SK-N-DZ (cell line): Measurements from ENCODE around the gene ZNF783.
"Not testable (repeated sequence)": the region's sequence is repeated elsewhere in the genome, so short reads cannot be mapped to it uniquely, and the experiment has no call there.

Experiments
- DNase-seq: peaks from one replicate; pipeline ENCODE4 v3.0.0-alpha.2; 2015; ENCODE audit warnings: low spot score
- small RNA-seq, 2 experiments: library from RNA; depleted of rRNA; stranded (forward); fragments of <200 nt; gene quantifications; one replicate each; pipeline ENCODE3, GENCODE V24; 2014

ZNF783 gene

GRCh38 chr7:149329265-149329664 lies 67.3 kb downstream of the ZNF783 start:
- DNase-seq, result no peak

- DNase-seq, result no peak
Measured at GRCh38 chr7:149329766-149330334, 67.9 kb downstream of the ZNF783 start.

DNA sequence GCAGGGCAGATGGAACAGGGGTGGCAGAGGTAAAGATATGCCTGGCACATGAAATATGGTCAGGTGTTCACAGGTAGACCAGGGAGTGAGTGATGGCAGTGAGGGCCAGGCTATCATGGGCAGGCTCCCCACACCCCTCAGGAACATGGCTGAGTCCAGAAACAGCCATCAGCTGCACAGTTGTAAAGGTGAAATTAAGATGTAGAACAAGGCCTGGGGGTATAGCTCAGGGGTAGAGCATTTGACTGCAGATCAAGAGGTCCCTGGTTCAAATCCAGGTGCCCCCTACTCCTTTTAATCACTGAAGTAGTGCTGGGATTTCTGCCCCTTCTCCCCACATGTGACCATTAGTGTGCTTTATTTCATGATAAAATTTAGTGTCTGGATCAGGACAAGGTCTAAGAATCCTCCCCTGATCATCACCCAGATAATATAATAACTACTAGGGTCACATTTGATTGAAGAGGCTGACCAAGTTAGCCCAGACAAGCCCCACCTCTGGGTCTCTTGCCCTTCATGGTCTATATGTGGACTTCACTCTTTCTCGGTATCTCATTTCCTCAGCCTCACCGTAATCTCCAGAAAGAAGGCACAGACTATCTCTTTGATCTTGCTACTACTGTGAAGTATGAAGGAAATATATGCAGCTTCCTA lies 69.0 kb downstream of the ZNF783 start:
- DNase-seq, result no peak

GRCh38 chr7:149332602-149333320 lies 70.8 kb downstream of the ZNF783 start:
- not testable (repeated sequence) for DNase-seq

GRCh38 chr7:149333321-149333717 lies 71.3 kb downstream of the ZNF783 start:
- no peak for DNase-seq

- no peak for DNase-seq
Measured at GRCh38 chr7:149334219-149334618, 72.2 kb downstream of the ZNF783 start.

Small RNA genes within 50 kb of the gene (small RNA-seq; reads per million reads assigned to genes)
- gene AC004941.2, result 0 to 0.04 reads per million in 2 experiments
